Astrocyte (in vitro differentiated cells and primary cell): ENCODE results near the gene DIDO1. TPM values are rescaled to one million over a fixed set of nuclear protein-coding genes. Genes with fewer than 3 reads are reported as not detected.
A peak's percentile ranks its signal among the peaks of the same experiment; 100 is the strongest.

Experiments used
- DNase-seq: peaks from one replicate; pipeline ENCODE4 v3.0.0-alpha.2; 2010; ENCODE audit warnings: low read depth
- FAIRE-seq: peaks from 2 replicates; lab custom pipeline; 2011; peaks lifted over from hg19 to GRCh38; lab: Jason Lieb, UNC
- H2AFZ ChIP-seq: 2 replicates; pipeline ENCODE4 v1.6.0; 2012; ENCODE audit warnings: low read depth, low read length, inconsistent platforms
- H3K27ac ChIP-seq: 2 replicates; pipeline ENCODE4 v1.5.1; 2011; ENCODE audit warnings: low read depth, low read length, inconsistent platforms
- H3K27me3 ChIP-seq: 2 replicates; pipeline ENCODE4 v1.6.0; 2011; ENCODE audit warnings: low read length, inconsistent platforms; ENCODE audit not compliant: insufficient read depth
- H3K36me3 ChIP-seq: 2 replicates; pipeline ENCODE4 v1.5.1; 2011; ENCODE audit warnings: low read length, inconsistent platforms; ENCODE audit not compliant: insufficient read depth
- H3K4me1 ChIP-seq: 2 replicates; pipeline ENCODE4 v1.5.1; 2011; ENCODE audit warnings: low read length, inconsistent platforms; ENCODE audit not compliant: insufficient read depth
- H3K4me2 ChIP-seq: 2 replicates; pipeline ENCODE4 v1.6.0; 2012; ENCODE audit warnings: low read length, inconsistent platforms
- H3K4me3 ChIP-seq: 2 replicates; pipeline ENCODE4 v1.5.1; 2011; ENCODE audit warnings: low read depth, mild to moderate bottlenecking, low read length, inconsistent platforms; ENCODE audit not compliant: insufficient read depth
- H3K79me2 ChIP-seq: 2 replicates; pipeline ENCODE4 v1.6.0; 2012; ENCODE audit warnings: mild to moderate bottlenecking, low read length, inconsistent platforms; ENCODE audit not compliant: insufficient read depth
- H3K9ac ChIP-seq: 2 replicates; pipeline ENCODE4 v1.6.0; 2012; ENCODE audit warnings: mild to moderate bottlenecking, low read length, inconsistent platforms
- H3K9me3 ChIP-seq: 2 replicates; pipeline ENCODE4 v1.5.1; 2012; ENCODE audit warnings: low read depth, mild to moderate bottlenecking, low read length, inconsistent platforms; ENCODE audit not compliant: insufficient read depth
- H4K20me1 ChIP-seq: 2 replicates; pipeline ENCODE4 v1.6.0; 2012; ENCODE audit warnings: low read length, inconsistent platforms; ENCODE audit not compliant: insufficient read depth
- H3K27ac Mint-ChIP-seq: one replicate; pipeline ENCODE4 v1.8.0; 2021; ENCODE audit warnings: mild to moderate bottlenecking, mixed read lengths; ENCODE audit not compliant: unreplicated experiment
- H3K27me3 Mint-ChIP-seq: one replicate; pipeline ENCODE4 v1.8.0; 2021; ENCODE audit warnings: low read depth, mixed read lengths; ENCODE audit not compliant: unreplicated experiment
- H3K36me3 Mint-ChIP-seq: one replicate; pipeline ENCODE4 v1.8.0; 2021; ENCODE audit warnings: low read depth, mixed read lengths; ENCODE audit not compliant: unreplicated experiment
- H3K4me1 Mint-ChIP-seq: one replicate; pipeline ENCODE4 v1.8.0; 2021; ENCODE audit warnings: low read depth, mixed read lengths; ENCODE audit not compliant: unreplicated experiment
- H3K4me3 Mint-ChIP-seq: one replicate; pipeline ENCODE4 v1.8.0; 2021; ENCODE audit warnings: mild to moderate bottlenecking, moderate library complexity, mixed read lengths; ENCODE audit not compliant: unreplicated experiment
- H3K9me3 Mint-ChIP-seq: one replicate; pipeline ENCODE4 v1.8.0; 2021; ENCODE audit warnings: mild to moderate bottlenecking, mixed read lengths; ENCODE audit not compliant: unreplicated experiment
- CTCF ChIP-seq: IDR thresholded peaks from 2 replicates; pipeline ENCODE4 v1.5.1; 2011; ENCODE audit warnings: low read depth, mild to moderate bottlenecking, inconsistent platforms, low read length, moderate library complexity; ENCODE audit not compliant: insufficient read depth
- EZH2 ChIP-seq: IDR thresholded peaks from 2 replicates; pipeline ENCODE4 v1.6.1; 2012; ENCODE audit warnings: mild to moderate bottlenecking, low read length, inconsistent platforms; ENCODE audit not compliant: insufficient read depth
- total RNA-seq: library from RNA; stranded (reverse); gene quantifications from 2 replicates; pipeline ENCODE4 v1.2.1, GENCODE V29; 2021

DIDO1 gene
- total RNA-seq, 1 donor from 2014 or later: 39.0 TPM

DNA sequence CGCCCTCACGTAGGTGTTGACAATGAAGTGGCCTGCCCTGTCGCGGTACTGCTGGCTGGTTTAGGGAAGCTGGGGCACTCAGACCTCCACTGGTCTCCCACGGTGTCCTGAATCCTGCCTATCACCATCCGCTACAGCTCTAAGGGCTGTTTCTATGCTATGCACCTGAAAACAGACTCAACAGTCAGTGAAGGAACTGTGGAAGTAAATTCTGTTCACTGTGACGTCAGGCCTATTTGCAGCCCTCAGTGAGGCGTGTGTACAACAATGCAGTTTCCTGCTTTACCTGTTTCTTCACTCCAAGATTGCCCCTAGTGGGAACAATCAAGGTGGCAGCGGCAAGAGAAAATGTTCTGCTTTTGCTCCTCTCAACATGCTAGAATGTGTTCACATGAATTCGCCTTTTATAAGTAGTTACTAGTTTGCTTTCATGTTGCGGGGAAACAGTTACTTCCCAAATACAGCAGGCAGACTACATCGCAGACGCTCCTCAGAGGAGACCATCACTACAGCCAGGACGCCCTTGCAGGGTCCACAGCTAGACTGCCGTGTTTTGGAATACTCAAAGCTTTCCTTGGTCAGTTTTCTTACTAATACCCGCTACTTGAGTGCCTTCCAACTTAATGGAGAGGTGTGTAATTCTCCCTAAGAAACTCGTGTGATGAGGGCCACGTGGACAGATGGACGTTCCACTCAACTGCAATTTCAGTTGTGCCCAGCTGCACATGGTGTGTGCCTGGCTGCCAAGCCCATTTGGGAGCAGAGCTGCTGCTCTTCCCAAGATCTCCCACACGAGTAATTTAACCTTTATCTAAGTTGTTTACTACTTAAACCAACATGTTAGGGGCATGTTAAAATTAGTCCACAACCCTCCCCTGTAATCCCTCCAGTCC is 25.4 kb downstream of the DIDO1 start:
- H4K20me1 ChIP-seq: peaks cover 87% of the 10 kb centered on the region
- Mint-ChIP-seq H3K27me3 (no peaks in the 10 kb centered on the region), H3K27ac (peak overlapping the region; percentile 69), H3K9me3 (no peaks in the 10 kb centered on the region), H3K4me1 (peaks cover 29% of the 10 kb centered on the region), H3K4me3 (no peak overlapping the region), H3K36me3 (peaks cover 4% of the 10 kb centered on the region)
- no peak overlapping the region for H3K27ac ChIP-seq
- no peaks in the 10 kb centered on the region for H3K9me3 ChIP-seq
- no peak for FAIRE-seq
- H3K36me3 ChIP-seq: peaks cover 36% of the 10 kb centered on the region
- peaks cover 14% of the 10 kb centered on the region for H3K4me1 ChIP-seq
- no peaks in the 10 kb centered on the region for H3K27me3 ChIP-seq
- H3K4me3 ChIP-seq: no peak overlapping the region
- H3K79me2 ChIP-seq: peaks cover 18% of the 10 kb centered on the region
- no peak overlapping the region for H2AFZ ChIP-seq
- no peak for TF ChIP-seq EZH2
- TF ChIP-seq CTCF: peak; percentile 27
- H3K4me2 ChIP-seq: no peak overlapping the region
- DNase-seq: no peak
- peak overlapping the region; percentile 4 for H3K9ac ChIP-seq

GRCh38 chr20:62900052-62900691 is 26.1 kb downstream of the DIDO1 start:
- H3K27ac Mint-ChIP-seq: peak overlapping the region; percentile 69
- peaks cover 87% of the 10 kb centered on the region for H4K20me1 ChIP-seq
- no peaks in the 10 kb centered on the region for H3K27me3 ChIP-seq
- no peaks in the 10 kb centered on the region for H3K27me3 Mint-ChIP-seq
- FAIRE-seq (no peak), DNase-seq (peak; percentile 35)
- peaks cover 29% of the 10 kb centered on the region for H3K4me1 Mint-ChIP-seq
- TF ChIP-seq CTCF (peak; percentile 88), EZH2 (no peak)
- no peak overlapping the region for H3K4me3 ChIP-seq
- peaks cover 11% of the 10 kb centered on the region for H3K79me2 ChIP-seq
- no peak overlapping the region for H3K27ac ChIP-seq
- peaks cover 6% of the 10 kb centered on the region for H3K36me3 Mint-ChIP-seq
- H3K9me3 ChIP-seq: no peaks in the 10 kb centered on the region
- no peak overlapping the region for H3K4me2 ChIP-seq
- H3K9ac ChIP-seq: peak overlapping the region; percentile 4
- no peak overlapping the region for H2AFZ ChIP-seq
- peaks cover 14% of the 10 kb centered on the region for H3K4me1 ChIP-seq
- H3K9me3 Mint-ChIP-seq: no peaks in the 10 kb centered on the region
- H3K36me3 ChIP-seq: peaks cover 31% of the 10 kb centered on the region
- no peak overlapping the region for H3K4me3 Mint-ChIP-seq
